ENCODE results near the gene ADAMTS17.

ADAMTS17 gene

DNA sequence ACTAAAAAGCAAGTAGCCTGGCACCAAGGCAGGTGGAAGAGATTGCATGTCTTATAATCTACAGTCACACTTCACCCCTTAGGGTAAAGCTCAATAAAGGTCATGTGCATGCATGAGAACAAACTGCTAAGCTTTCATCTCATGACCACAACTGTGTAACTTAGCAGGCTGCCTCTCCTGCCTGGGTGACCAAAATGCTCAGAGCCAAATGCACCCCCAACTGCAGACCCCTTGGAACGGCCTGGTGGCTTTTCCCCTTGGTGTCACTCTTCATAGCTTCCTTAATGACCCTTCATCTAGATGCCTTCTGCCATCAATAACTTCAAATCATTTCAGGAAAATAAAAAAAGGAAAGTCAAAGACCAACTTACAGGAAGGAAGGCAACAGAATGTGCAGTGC lies 88.1 kb downstream of the ADAMTS17 start:
- H3K4me3 ChIP-seq (ENCODE audit: control insufficient read depth, low read depth, low read length): no peak overlapping the region
- DNase-seq (ENCODE audit: low read depth): no peak
- no peak for TF ChIP-seq CTCF (conservative IDR thresholded peaks at IDR 0.05; ENCODE audit: control insufficient read depth, insufficient read depth, low read depth, low read length)

GRCh38 chr15:100252779-100253417 lies 88.9 kb downstream of the ADAMTS17 start:
- no peak overlapping the region for H3K4me3 ChIP-seq (ENCODE audit: control insufficient read depth, low read depth, low read length)
- no peak for TF ChIP-seq CTCF (conservative IDR thresholded peaks at IDR 0.05; ENCODE audit: control insufficient read depth, insufficient read depth, low read depth, low read length)
- DNase-seq (ENCODE audit: low read depth): no peak

- TF ChIP-seq CTCF (conservative IDR thresholded peaks at IDR 0.05; ENCODE audit: control insufficient read depth, insufficient read depth, low read depth, low read length): no peak
- no peak for DNase-seq (ENCODE audit: low read depth)
- H3K4me3 ChIP-seq (ENCODE audit: control insufficient read depth, low read depth, low read length): no peak overlapping the region
Observed at GRCh38 chr15:100252359-100252758, 89.4 kb downstream of the ADAMTS17 start.

GRCh38 chr15:100250176-100250800 lies 91.5 kb downstream of the ADAMTS17 start:
- no peak for DNase-seq (ENCODE audit: low read depth)
- TF ChIP-seq CTCF (conservative IDR thresholded peaks at IDR 0.05; ENCODE audit: control insufficient read depth, insufficient read depth, low read depth, low read length): no peak
- no peak overlapping the region for H3K4me3 ChIP-seq (ENCODE audit: control insufficient read depth, low read depth, low read length)

GRCh38 chr15:100249096-100249815 lies 92.5 kb downstream of the ADAMTS17 start:
- TF ChIP-seq CTCF (conservative IDR thresholded peaks at IDR 0.05; ENCODE audit: control insufficient read depth, insufficient read depth, low read depth, low read length): no peak
- H3K4me3 ChIP-seq (ENCODE audit: control insufficient read depth, low read depth, low read length): no peak overlapping the region
- no peak for DNase-seq (ENCODE audit: low read depth)

GRCh38 chr15:100248236-100248635 lies 93.5 kb downstream of the ADAMTS17 start:
- H3K4me3 ChIP-seq (ENCODE audit: control insufficient read depth, low read depth, low read length): no peak overlapping the region
- no peak for DNase-seq (ENCODE audit: low read depth)
- TF ChIP-seq CTCF (conservative IDR thresholded peaks at IDR 0.05; ENCODE audit: control insufficient read depth, insufficient read depth, low read depth, low read length): no peak

All from fibroblast of mammary gland (primary cell).